ENCODE measurements around the gene OLA1.

GRCh38 chr2:174218773-174219172 lies 29.6 kb downstream of the OLA1 start:
- TF ChIP-seq, protein P1, sequence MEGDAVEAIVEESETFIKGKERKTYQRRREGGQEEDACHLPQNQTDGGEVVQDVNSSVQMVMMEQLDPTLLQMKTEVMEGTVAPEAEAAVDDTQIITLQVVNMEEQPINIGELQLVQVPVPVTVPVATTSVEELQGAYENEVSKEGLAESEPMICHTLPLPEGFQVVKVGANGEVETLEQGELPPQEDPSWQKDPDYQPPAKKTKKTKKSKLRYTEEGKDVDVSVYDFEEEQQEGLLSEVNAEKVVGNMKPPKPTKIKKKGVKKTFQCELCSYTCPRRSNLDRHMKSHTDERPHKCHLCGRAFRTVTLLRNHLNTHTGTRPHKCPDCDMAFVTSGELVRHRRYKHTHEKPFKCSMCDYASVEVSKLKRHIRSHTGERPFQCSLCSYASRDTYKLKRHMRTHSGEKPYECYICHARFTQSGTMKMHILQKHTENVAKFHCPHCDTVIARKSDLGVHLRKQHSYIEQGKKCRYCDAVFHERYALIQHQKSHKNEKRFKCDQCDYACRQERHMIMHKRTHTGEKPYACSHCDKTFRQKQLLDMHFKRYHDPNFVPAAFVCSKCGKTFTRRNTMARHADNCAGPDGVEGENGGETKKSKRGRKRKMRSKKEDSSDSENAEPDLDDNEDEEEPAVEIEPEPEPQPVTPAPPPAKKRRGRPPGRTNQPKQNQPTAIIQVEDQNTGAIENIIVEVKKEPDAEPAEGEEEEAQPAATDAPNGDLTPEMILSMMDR (IDR thresholded peaks at IDR 0.05), result no peak
- no peak for TF ChIP-seq EZH2 (IDR thresholded peaks at IDR 0.05; ENCODE audit: borderline replicate concordance, insufficient read depth, low read depth, low read length, poor library complexity, severe bottlenecking)

Measured in B cell (primary cell).